Measurements from ENCODE around the gene PTPRG. TPM values are rescaled to one million over a fixed set of nuclear protein-coding genes. Genes with fewer than 3 reads are reported as not detected.
A peak's percentile ranks its signal among the peaks of the same experiment; 100 is the strongest.

The PTPRG gene
- total and polyA plus RNA-seq, 11 donors = 8.0 to 48.5 (median 35.4) TPM

- DNase-seq (no peak), ATAC-seq (peak; percentile 36 to 64 (median 48))
- no peaks in the 10 kb centered on the region for H3K27me3 ChIP-seq
- no peak overlapping the region for H3K4me3 ChIP-seq
- TF ChIP-seq CTCF (IDR thresholded peaks at IDR 0.05) (no peak), POLR2A (IDR thresholded peaks at IDR 0.05) (no peak)
- peaks cover 0 to 79% (median 46%) of the 10 kb centered on the region in 12 donors for H3K4me1 ChIP-seq
- intact Hi-C loops (cut with DNase I) = no loop called here
- no peaks in the 10 kb centered on the region for H3K9me3 ChIP-seq
- H3K36me3 ChIP-seq = no peaks in the 10 kb centered on the region
- 17 to 42% (median 32%) methylated on average over 4 of the region's 4 CpGs for WGBS, 4 donors
- no peak overlapping the region for H3K27ac ChIP-seq
Measured at GRCh38 chr3:61582287-61582686, 20.9 kb downstream of the PTPRG start.

DNA sequence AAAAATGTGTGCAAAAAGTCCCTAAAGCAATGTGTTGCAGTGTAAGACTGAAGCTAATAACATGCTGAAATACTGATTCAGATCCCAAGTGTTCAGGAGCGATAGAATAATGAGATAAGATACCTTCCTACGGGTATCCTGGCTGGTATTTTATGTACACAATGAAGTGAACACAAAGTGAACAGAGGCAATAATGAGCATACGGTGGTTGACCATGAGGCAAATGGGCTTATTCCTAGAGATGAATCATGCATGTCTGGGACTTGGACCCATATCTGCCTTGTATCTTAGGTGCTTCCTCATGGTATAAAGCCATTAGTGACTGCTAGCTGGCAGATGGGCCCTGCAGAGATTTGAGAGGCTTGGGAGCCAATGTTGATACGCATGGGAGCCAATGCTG is 21.5 kb downstream of the PTPRG start:
- H3K36me3 ChIP-seq = no peaks in the 10 kb centered on the region
- DNase-seq (no peak), ATAC-seq (no peak)
- intact Hi-C loops (cut with DNase I) = no loop called here
- no peak overlapping the region for H3K4me3 ChIP-seq
- H3K27me3 ChIP-seq = no peaks in the 10 kb centered on the region
- H3K9me3 ChIP-seq = no peaks in the 10 kb centered on the region
- H3K27ac ChIP-seq = no peak overlapping the region
- 71 to 79% (median 72%) methylated on average over 4 of the region's 4 CpGs for WGBS, 4 donors
- peaks cover 0 to 80% (median 44%) of the 10 kb centered on the region in 12 donors for H3K4me1 ChIP-seq
- TF ChIP-seq POLR2A (IDR thresholded peaks at IDR 0.05) (no peak), CTCF (IDR thresholded peaks at IDR 0.05) (no peak)

DNA sequence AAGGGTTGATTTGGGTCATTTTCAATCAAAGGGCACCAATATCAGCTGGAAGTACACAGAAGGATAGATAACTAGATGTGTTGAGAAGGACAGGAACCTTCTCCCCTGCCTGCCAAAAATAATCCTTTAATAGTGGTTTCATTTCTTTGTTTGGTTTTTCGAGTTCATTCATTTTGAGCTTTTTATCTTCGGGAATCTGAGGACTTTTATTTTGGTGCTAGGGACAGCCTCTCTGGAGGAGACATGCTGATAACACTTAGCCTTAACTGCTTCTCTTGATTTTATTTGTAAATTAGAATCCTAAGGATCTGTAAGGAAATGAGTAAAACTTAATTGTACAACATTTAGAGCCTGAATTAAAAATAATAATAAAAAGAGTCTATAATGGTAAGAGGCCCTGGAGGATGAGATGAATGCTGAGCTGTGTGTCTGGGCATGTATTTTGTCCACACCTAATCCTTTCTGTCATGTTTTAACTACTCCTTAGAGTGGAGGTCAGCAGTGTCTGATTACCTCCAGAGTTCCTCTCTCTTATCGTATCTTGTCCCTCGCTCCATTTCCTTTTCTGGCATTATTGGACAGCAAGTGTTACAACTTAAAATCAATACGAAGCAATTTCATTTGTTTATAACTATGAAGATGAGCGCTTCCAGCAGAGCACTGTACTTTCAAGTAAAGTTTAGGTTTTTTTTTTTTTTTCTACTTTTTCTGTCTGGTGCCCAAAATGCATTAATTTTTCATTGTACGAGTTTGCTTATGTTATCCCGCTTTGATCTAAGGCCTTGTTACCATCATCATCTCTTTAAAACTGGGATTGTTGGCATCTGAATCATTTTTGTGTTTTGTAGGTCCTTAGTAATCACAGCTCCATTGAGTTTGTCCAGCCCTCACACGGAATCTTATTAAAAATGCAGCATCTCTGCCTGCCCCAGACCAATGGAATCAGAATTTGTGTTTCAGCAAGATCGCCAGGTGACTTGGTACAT is 22.8 kb downstream of the PTPRG start:
- peaks cover 0 to 9% (median 0%) of the 10 kb centered on the region in 9 donors for H3K36me3 ChIP-seq
- ATAC-seq (no peak), DNase-seq (no peak)
- intact Hi-C loops (cut with DNase I) = no loop called here
- WGBS, 4 donors = 73 to 77% (median 76%) methylated on average over 10 of the region's 10 CpGs
- H3K4me1 ChIP-seq = peaks cover 0 to 75% (median 34%) of the 10 kb centered on the region in 12 donors
- no peak overlapping the region for H3K4me3 ChIP-seq
- peak overlapping the region in 1 of 12 donors; percentile 0 for H3K27ac ChIP-seq
- H3K27me3 ChIP-seq = no peaks in the 10 kb centered on the region
- H3K9me3 ChIP-seq = no peaks in the 10 kb centered on the region
- TF ChIP-seq POLR2A (IDR thresholded peaks at IDR 0.05) (no peak), CTCF (IDR thresholded peaks at IDR 0.05) (no peak)

- Histone ChIP-seq H3K36me3 (peaks cover 0 to 10% (median 0%) of the 10 kb centered on the region in 9 donors), H3K4me3 (no peak overlapping the region), H3K27me3 (no peaks in the 10 kb centered on the region), H3K27ac (no peak overlapping the region), H3K9me3 (no peaks in the 10 kb centered on the region), H3K4me1 (peaks cover 0 to 63% (median 28%) of the 10 kb centered on the region in 12 donors)
- 80 to 89% (median 87%) methylated on average over 5 of the region's 5 CpGs for WGBS, 4 donors
- peak in 1 of 4 donors; percentile 39 for ATAC-seq
- DNase-seq = no peak
- no peak for TF ChIP-seq POLR2A (IDR thresholded peaks at IDR 0.05)
- no peak for TF ChIP-seq CTCF (IDR thresholded peaks at IDR 0.05)
- intact Hi-C loops (cut with DNase I) = no loop called here
Measured at GRCh38 chr3:61589856-61590255, 28.5 kb downstream of the PTPRG start.
